ENCODE measurements around the gene CLPX.

Gene CLPX

DNA sequence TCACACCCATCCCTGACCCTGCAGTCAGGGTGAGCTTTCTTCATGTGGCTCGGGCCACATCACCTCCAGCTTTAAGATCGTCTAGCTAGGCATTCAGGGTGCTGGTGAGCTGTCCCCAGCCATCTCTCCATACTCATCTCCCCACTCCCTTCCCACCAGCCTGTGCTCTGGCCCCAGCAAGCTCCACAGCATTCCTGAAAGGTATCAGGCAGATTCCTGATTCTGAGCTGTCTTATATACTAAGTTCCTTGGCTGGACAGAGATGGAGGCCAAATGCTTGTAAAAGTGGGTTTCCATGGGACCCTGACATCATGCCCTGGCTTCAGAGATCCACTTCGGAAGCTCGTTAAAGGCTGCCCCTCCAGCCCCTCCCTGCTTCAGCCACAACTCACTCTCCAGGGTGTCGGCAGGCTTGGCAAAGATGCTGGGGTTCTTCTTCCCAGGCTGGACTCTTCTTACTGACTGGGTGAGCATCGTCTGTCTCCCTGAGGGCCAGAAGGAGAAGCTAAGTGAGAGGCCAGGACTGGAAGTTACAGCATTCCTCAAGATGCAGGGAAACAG is 22.2 kb upstream of the CLPX start:
- Histone ChIP-seq H3K79me2 (ENCODE audit: insufficient read depth, low read length) (no peaks in the 10 kb centered on the region), H3K4me3 (ENCODE audit: low read length, poor library complexity, severe bottlenecking) (no peak overlapping the region), H3K4me2 (ENCODE audit: low read depth, low read length, poor library complexity, severe bottlenecking) (no peak overlapping the region), H3K36me3 (ENCODE audit: insufficient read depth, low read length) (no peaks in the 10 kb centered on the region), H2AFZ (ENCODE audit: low read length) (no peak overlapping the region), H4K20me1 (ENCODE audit: insufficient read depth, low read length, poor library complexity, severe bottlenecking) (no peaks in the 10 kb centered on the region), H3F3A (ENCODE audit: low read depth) (no peaks in the 10 kb centered on the region), H3K9me3 (ENCODE audit: insufficient read depth, low read depth, low read length) (no peaks in the 10 kb centered on the region), H3K27me3 (ENCODE audit: insufficient read depth, low read length, poor library complexity, severe bottlenecking) (no peaks in the 10 kb centered on the region), H3K9me2 (replicated peaks; ENCODE audit: low read depth, low read length) (no peaks in the 10 kb centered on the region), H3K9ac (ENCODE audit: low read depth, low read length, poor library complexity, severe bottlenecking) (no peak overlapping the region), H3K4me1 (ENCODE audit: insufficient read depth, low read length, poor library complexity, severe bottlenecking) (no peaks in the 10 kb centered on the region)
- TF ChIP-seq EZH2phosphoT487 (IDR thresholded peaks at IDR 0.05; ENCODE audit: borderline replicate concordance), result no peak
- TF ChIP-seq, protein P1, sequence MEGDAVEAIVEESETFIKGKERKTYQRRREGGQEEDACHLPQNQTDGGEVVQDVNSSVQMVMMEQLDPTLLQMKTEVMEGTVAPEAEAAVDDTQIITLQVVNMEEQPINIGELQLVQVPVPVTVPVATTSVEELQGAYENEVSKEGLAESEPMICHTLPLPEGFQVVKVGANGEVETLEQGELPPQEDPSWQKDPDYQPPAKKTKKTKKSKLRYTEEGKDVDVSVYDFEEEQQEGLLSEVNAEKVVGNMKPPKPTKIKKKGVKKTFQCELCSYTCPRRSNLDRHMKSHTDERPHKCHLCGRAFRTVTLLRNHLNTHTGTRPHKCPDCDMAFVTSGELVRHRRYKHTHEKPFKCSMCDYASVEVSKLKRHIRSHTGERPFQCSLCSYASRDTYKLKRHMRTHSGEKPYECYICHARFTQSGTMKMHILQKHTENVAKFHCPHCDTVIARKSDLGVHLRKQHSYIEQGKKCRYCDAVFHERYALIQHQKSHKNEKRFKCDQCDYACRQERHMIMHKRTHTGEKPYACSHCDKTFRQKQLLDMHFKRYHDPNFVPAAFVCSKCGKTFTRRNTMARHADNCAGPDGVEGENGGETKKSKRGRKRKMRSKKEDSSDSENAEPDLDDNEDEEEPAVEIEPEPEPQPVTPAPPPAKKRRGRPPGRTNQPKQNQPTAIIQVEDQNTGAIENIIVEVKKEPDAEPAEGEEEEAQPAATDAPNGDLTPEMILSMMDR (conservative IDR thresholded peaks at IDR 0.05; ENCODE audit: low read length), result no peak

DNA sequence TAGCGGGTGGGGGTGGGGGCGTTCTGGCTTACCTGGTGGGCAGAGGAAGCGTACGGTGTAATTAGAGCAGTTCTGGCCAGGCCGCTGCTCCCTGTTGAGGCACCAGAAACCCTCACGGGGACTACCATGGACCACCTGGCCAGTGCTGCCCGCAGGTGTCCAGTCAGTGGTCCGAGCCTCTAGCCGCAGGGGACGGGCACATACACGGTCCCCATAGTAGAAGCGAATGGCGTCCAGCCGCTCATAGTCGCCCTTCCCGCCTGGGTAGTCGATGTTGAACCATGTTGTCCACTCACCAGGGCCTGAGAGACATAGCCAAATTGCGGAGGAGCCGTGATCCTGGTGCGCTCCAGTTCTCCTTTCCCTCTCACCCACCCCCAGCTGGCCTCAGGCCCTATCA is 21.6 kb upstream of the CLPX start:
- no peaks in the 10 kb centered on the region for H3K79me2 ChIP-seq (ENCODE audit: insufficient read depth, low read length)

GRCh38 chr15:65204931-65205660 is 20.0 kb upstream of the CLPX start:
- Histone ChIP-seq H3K9ac (ENCODE audit: low read depth, low read length, poor library complexity, severe bottlenecking) (no peak overlapping the region), H2AFZ (ENCODE audit: low read length) (no peak overlapping the region), H3K4me2 (ENCODE audit: low read depth, low read length, poor library complexity, severe bottlenecking) (no peak overlapping the region), H3K36me3 (ENCODE audit: insufficient read depth, low read length) (no peaks in the 10 kb centered on the region), H3F3A (ENCODE audit: low read depth) (no peaks in the 10 kb centered on the region), H4K20me1 (ENCODE audit: insufficient read depth, low read length, poor library complexity, severe bottlenecking) (no peaks in the 10 kb centered on the region), H3K79me2 (ENCODE audit: insufficient read depth, low read length) (no peaks in the 10 kb centered on the region), H3K27me3 (ENCODE audit: insufficient read depth, low read length, poor library complexity, severe bottlenecking) (no peaks in the 10 kb centered on the region), H3K9me3 (ENCODE audit: insufficient read depth, low read depth, low read length) (no peaks in the 10 kb centered on the region), H3K4me1 (ENCODE audit: insufficient read depth, low read length, poor library complexity, severe bottlenecking) (no peaks in the 10 kb centered on the region), H3K4me3 (ENCODE audit: low read length, poor library complexity, severe bottlenecking) (no peak overlapping the region), H3K9me2 (replicated peaks; ENCODE audit: low read depth, low read length) (no peaks in the 10 kb centered on the region)
- TF ChIP-seq EZH2phosphoT487 (IDR thresholded peaks at IDR 0.05; ENCODE audit: borderline replicate concordance), result no peak
- TF ChIP-seq, protein P1 (conservative IDR thresholded peaks at IDR 0.05; ENCODE audit: low read length), result no peak

More for the DNA sequence above, 21.6 kb upstream of the CLPX start:
- no peak overlapping the region for H3K9ac ChIP-seq (ENCODE audit: low read depth, low read length, poor library complexity, severe bottlenecking)
- no peak for TF ChIP-seq EZH2phosphoT487 (IDR thresholded peaks at IDR 0.05; ENCODE audit: borderline replicate concordance)
- TF ChIP-seq, protein P1 (conservative IDR thresholded peaks at IDR 0.05; ENCODE audit: low read length), result no peak
- no peak overlapping the region for H3K4me3 ChIP-seq (ENCODE audit: low read length, poor library complexity, severe bottlenecking)
- no peak overlapping the region for H3K4me2 ChIP-seq (ENCODE audit: low read depth, low read length, poor library complexity, severe bottlenecking)
- H3K9me2 ChIP-seq (replicated peaks; ENCODE audit: low read depth, low read length), result no peaks in the 10 kb centered on the region
- no peaks in the 10 kb centered on the region for H3K36me3 ChIP-seq (ENCODE audit: insufficient read depth, low read length)
- H3F3A ChIP-seq (ENCODE audit: low read depth), result no peaks in the 10 kb centered on the region
- H2AFZ ChIP-seq (ENCODE audit: low read length), result no peak overlapping the region
- H3K27me3 ChIP-seq (ENCODE audit: insufficient read depth, low read length, poor library complexity, severe bottlenecking), result no peaks in the 10 kb centered on the region
- H4K20me1 ChIP-seq (ENCODE audit: insufficient read depth, low read length, poor library complexity, severe bottlenecking), result no peaks in the 10 kb centered on the region
- no peaks in the 10 kb centered on the region for H3K4me1 ChIP-seq (ENCODE audit: insufficient read depth, low read length, poor library complexity, severe bottlenecking)
- no peaks in the 10 kb centered on the region for H3K9me3 ChIP-seq (ENCODE audit: insufficient read depth, low read depth, low read length)
